Erythroblast (primary cell): ENCODE results near the gene LPCAT4.

Source experiments
- DNase-seq, 2 experiments: peaks; one replicate each; lab custom pipeline; 2025; lab: John Stamatoyannopoulos, UW
- GATA1 ChIP-seq: IDR thresholded peaks from 2 replicates; pipeline ENCODE4 v1.6.1; 2011; ENCODE audit warnings: low read depth, mild to moderate bottlenecking, control low read depth, low read length, moderate library complexity
- POLR2A ChIP-seq: IDR thresholded peaks from 2 replicates; pipeline ENCODE4 v1.6.1; 2011; ENCODE audit warnings: mild to moderate bottlenecking, low read length

Gene LPCAT4

DNA sequence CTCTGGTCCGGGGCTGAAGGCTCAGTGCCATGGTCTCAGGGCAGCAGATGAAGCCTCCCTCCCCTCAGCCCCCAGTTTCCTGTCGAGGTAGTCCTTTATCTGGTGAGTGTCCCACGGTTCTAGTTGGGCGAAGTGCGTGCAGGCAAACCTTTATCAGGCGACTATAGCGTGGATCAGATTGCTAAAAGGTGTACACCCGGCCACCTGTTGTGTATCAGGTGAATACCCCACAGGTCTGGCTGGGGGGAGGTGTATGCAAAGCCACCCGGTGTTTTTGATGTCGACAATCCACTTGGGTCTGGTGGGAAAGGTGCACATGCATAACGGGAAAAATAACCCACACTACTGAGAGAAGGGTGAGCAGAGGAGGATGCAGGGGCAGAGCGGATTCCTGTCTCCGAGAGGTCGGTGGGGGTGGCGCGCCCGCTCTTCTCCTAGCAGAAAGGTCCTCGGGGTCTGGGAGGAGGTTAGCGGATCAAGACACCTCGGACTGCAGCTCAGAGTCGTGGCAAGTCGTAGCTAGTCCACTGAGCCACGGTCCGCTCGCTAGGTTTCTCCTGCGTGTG is 29.9 kb downstream of the LPCAT4 start:
- DNase-seq, result peak; percentile 59 to 72
- no peak for TF ChIP-seq POLR2A
- TF ChIP-seq GATA1, result no peak

DNA sequence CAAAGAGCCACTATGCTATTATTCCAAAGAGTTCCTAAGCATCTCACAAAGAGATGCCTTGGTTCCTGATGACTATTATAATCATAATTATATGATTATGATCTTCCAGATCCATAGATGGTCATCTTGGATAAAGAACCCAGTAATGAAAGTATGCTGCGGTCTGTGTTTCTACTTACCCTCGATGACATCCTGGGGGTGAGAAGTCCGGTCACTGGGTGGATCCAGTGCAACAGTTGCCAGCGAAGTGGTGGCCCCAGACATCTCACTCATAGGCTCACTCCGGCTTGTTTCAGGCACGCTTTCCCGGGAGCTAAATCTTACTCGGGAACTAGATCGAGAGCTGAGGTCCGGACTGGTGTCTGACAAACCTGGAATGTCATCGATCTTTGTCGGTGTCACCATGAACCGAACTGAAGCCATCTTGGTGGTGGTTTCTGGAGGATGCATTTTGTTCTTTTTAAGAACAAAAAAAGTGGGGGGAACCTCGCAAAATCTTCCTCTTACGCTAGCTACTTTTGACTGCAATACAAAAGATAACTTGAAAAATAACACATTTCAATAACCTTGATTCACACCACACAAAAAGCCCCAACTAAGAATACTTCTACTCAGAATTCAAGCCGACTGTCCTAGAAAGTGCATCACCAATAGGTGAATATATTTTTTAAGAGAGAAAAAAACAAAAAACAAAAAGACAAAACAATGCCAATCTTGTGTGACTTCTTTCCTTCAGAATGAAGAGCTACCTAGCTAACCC is 30.6 kb downstream of the LPCAT4 start:
- TF ChIP-seq GATA1 (no peak), POLR2A (peak; percentile 30)
- peak; percentile 25 to 53 for DNase-seq

- DNase-seq, result peak; percentile 50 to 66
Measured at GRCh38 chr15:34335176-34336032, 31.6 kb downstream of the LPCAT4 start.

DNA sequence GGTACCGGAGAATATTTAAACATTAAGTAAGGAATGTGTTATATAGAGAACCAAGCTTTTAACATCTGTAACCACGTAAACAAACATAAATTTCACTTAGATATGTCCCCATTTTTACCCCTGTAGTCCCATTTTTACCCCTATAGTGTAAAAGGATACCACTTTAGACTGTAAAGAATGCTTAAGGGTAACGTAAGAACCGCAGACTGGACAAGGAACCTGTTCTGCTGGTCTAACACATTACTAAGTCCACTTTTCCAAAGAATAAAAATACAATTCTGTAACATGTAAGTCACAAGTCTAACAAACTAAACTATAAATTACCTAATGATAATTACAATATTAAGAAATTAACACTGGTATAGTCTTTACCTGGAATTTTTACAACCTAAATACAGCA is 32.3 kb downstream of the LPCAT4 start:
- peak; percentile 40 to 51 for DNase-seq
- no peak for TF ChIP-seq POLR2A
- TF ChIP-seq GATA1, result no peak

More at GRCh38 chr15:34335176-34336032, 31.6 kb downstream of the LPCAT4 start:
- TF ChIP-seq POLR2A, result no peak
- no peak for TF ChIP-seq GATA1

- peak; percentile 32 to 41 for DNase-seq
Measured at GRCh38 chr15:34332553-34333120, 34.4 kb downstream of the LPCAT4 start.

DNA sequence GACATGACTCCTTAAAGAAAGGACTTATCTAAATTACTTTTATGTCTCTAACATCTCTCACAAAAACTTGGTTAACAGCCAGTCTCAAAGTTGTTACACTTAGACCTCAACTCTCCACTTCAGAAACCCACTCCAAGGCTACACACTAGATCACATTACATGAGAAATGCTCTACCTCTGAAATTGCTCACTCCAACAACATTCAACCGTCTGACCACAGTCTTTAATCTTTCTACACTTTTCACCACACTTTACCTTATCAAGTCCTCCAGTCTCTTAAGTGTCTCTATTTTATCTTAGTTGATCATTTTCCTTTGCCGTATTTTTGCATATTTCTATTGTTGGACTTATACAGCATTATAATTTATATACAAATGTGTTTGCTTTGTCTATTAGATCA is 35.2 kb downstream of the LPCAT4 start:
- DNase-seq, result peak; percentile 58 to 84
- TF ChIP-seq GATA1 (no peak), POLR2A (peak; percentile 38)

More at GRCh38 chr15:34332553-34333120, 34.4 kb downstream of the LPCAT4 start:
- no peak for TF ChIP-seq POLR2A
- no peak for TF ChIP-seq GATA1

- TF ChIP-seq GATA1 (no peak), POLR2A (no peak)
Measured at GRCh38 chr15:34330279-34330678, 36.7 kb downstream of the LPCAT4 start.

GRCh38 chr15:34329006-34329405 is 38.0 kb downstream of the LPCAT4 start:
- TF ChIP-seq GATA1, result no peak
- TF ChIP-seq POLR2A, result no peak
- DNase-seq, result no peak

More at GRCh38 chr15:34330279-34330678, 36.7 kb downstream of the LPCAT4 start:
- DNase-seq, result no peak

GRCh38 chr15:34327906-34328305 is 39.1 kb downstream of the LPCAT4 start:
- TF ChIP-seq POLR2A (no peak), GATA1 (no peak)
- DNase-seq, result no peak

- TF ChIP-seq POLR2A, result no peak
- TF ChIP-seq GATA1, result no peak
- no peak for DNase-seq
Measured at GRCh38 chr15:34325368-34325767, 41.6 kb downstream of the LPCAT4 start.

DNA sequence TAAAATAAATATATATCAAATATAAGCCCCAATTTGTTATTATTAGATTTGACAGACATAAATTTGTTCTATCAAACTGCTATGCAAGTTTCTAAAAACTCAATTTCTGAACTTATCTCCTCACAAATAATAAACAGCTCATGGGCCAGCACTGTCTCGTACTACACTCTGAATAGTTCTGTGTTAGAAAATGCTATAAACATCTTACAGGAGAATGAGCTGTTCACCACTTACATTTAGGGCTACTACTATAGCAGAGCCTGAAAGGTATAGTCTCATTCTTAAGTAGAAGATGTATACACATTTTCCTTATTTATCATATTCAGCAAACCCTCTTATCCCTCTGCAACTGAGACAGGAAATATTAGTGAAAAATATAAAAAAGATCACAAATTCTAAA is 42.1 kb downstream of the LPCAT4 start:
- no peak for TF ChIP-seq GATA1
- DNase-seq, result no peak

DNA sequence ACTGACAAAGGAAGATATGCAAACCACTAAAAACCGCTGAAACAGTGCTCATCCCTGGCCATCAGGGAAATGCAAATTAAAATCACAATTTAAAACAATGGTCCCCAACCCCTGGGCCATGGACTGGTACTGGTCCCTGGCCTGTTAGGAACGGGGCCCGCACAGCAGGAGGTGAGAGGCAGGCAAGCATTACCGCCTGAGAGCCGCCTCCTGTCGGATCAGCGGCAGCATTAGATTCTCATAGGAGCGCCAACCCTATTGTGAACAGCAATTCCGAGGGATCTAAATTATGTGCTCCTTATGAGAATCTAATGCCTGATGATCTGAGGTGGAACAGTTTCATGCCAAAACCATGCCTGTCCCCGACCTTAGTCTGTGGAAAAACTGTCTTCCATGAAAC is 43.8 kb downstream of the LPCAT4 start:
- DNase-seq, result no peak
- TF ChIP-seq GATA1 (no peak), POLR2A (no peak)
